Measurements from ENCODE around the gene CTDP1. TPM values are rescaled to one million over a fixed set of nuclear protein-coding genes. Genes with fewer than 3 reads are reported as not detected.
A peak's percentile ranks its signal among the peaks of the same experiment; 100 is the strongest.

CTDP1 gene
- total and polyA plus RNA-seq, 4 donors, result 2.7 to 13.9 (median 10.5) TPM

- no peak for TF ChIP-seq FOXA1 (IDR thresholded peaks at IDR 0.05)
- no peak for TF ChIP-seq JUND (IDR thresholded peaks at IDR 0.05)
- TF ChIP-seq, protein P1, sequence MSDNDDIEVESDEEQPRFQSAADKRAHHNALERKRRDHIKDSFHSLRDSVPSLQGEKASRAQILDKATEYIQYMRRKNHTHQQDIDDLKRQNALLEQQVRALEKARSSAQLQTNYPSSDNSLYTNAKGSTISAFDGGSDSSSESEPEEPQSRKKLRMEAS (IDR thresholded peaks at IDR 0.05), result no peak
- TF ChIP-seq EGR1 (IDR thresholded peaks at IDR 0.05; ENCODE audit: low read depth in 2 of 2), result no peak
- no peak for TF ChIP-seq NR2F2 (IDR thresholded peaks at IDR 0.05)
- Histone ChIP-seq H3K27me3 (ENCODE audit: control insufficient read depth in 4 of 4, insufficient read depth in 4 of 4, low read length in 3 of 4) (no peaks in the 10 kb centered on the region), H3K36me3 (ENCODE audit: control insufficient read depth in 4 of 4, insufficient read depth in 3 of 4, low read depth in 1 of 4, low read length in 3 of 4) (peaks cover 15 to 72% (median 52%) of the 10 kb centered on the region in 4 donors), H3K9ac (ENCODE audit: low read depth in 1 of 2, low read length in 2 of 2) (no peak overlapping the region), H3K9me3 (ENCODE audit: control insufficient read depth in 4 of 4, low read length in 3 of 4) (peaks cover 15 to 41% (median 24%) of the 10 kb centered on the region in 4 donors), H3K27ac (ENCODE audit: low read depth in 1 of 2, low read length in 2 of 2) (no peak overlapping the region), H3K4me3 (ENCODE audit: low read depth in 1 of 3, low read length in 3 of 3) (peak overlapping the region in 1 of 3 donors; percentile 56), H3K4me1 (ENCODE audit: control insufficient read depth in 4 of 4, insufficient read depth in 4 of 4, low read length in 3 of 4) (no peaks in the 10 kb centered on the region)
- 95% methylated on average over 20 of the region's 20 CpGs for WGBS
- DNase-seq (ENCODE audit: low spot score), result no peak
These were observed 47.1 kb downstream of the CTDP1 start for GRCh38 chr18:79726721-79727120.

GRCh38 chr18:79727211-79727610 lies 47.6 kb downstream of the CTDP1 start:
- WGBS, result 97% methylated on average over 33 of the region's 33 CpGs
- Histone ChIP-seq H3K4me3 (ENCODE audit: low read depth in 1 of 3, low read length in 3 of 3) (peak overlapping the region in 2 of 3 donors; percentile 0 to 56), H3K9ac (ENCODE audit: low read depth in 1 of 2, low read length in 2 of 2) (no peak overlapping the region), H3K27ac (ENCODE audit: low read depth in 1 of 2, low read length in 2 of 2) (no peak overlapping the region), H3K36me3 (ENCODE audit: control insufficient read depth in 4 of 4, insufficient read depth in 3 of 4, low read depth in 1 of 4, low read length in 3 of 4) (peaks cover 15 to 75% (median 57%) of the 10 kb centered on the region in 4 donors), H3K27me3 (ENCODE audit: control insufficient read depth in 4 of 4, insufficient read depth in 4 of 4, low read length in 3 of 4) (no peaks in the 10 kb centered on the region), H3K9me3 (ENCODE audit: control insufficient read depth in 4 of 4, low read length in 3 of 4) (peaks cover 20 to 46% (median 28%) of the 10 kb centered on the region in 4 donors), H3K4me1 (ENCODE audit: control insufficient read depth in 4 of 4, insufficient read depth in 4 of 4, low read length in 3 of 4) (no peaks in the 10 kb centered on the region)
- DNase-seq (ENCODE audit: low spot score), result no peak
- TF ChIP-seq EGR1 (IDR thresholded peaks at IDR 0.05; ENCODE audit: low read depth in 2 of 2), result no peak
- no peak for TF ChIP-seq SP1 (IDR thresholded peaks at IDR 0.05)
- no peak for TF ChIP-seq REST (IDR thresholded peaks at IDR 0.05)
- no peak for TF ChIP-seq GABPA (IDR thresholded peaks at IDR 0.05 in 1 of 2, conservative IDR thresholded peaks at IDR 0.05 in 1 of 2)
- TF ChIP-seq RAD21 (IDR thresholded peaks at IDR 0.05), result no peak
- no peak for TF ChIP-seq TAF1 (conservative IDR thresholded peaks at IDR 0.05)
- no peak for TF ChIP-seq JUND (IDR thresholded peaks at IDR 0.05)
- TF ChIP-seq FOXA2 (IDR thresholded peaks at IDR 0.05), result no peak
- no peak for TF ChIP-seq HNF4G (IDR thresholded peaks at IDR 0.05)
- TF ChIP-seq, protein P1 (IDR thresholded peaks at IDR 0.05), result no peak
- TF ChIP-seq HNF4A (conservative IDR thresholded peaks at IDR 0.05), result no peak
- TF ChIP-seq NR2F2 (IDR thresholded peaks at IDR 0.05), result no peak
- TF ChIP-seq, protein P2, sequence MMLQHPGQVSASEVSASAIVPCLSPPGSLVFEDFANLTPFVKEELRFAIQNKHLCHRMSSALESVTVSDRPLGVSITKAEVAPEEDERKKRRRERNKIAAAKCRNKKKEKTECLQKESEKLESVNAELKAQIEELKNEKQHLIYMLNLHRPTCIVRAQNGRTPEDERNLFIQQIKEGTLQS (IDR thresholded peaks at IDR 0.05), result no peak
- TF ChIP-seq YY1 (IDR thresholded peaks at IDR 0.05), result no peak
- TF ChIP-seq FOXA1 (IDR thresholded peaks at IDR 0.05), result no peak
- no peak for TF ChIP-seq RXRA (IDR thresholded peaks at IDR 0.05)
- no peak for TF ChIP-seq CTCF (IDR thresholded peaks at IDR 0.05; ENCODE audit: low read depth, low read length, missing input control)

Data from liver (tissue), 9 donors.